Bronchial epithelial cell (primary cell): ENCODE results near the gene EEF2. TPM values are rescaled to one million over a fixed set of nuclear protein-coding genes. Genes with fewer than 3 reads are reported as not detected.
"Not testable (repeated sequence)": the region's sequence is repeated elsewhere in the genome, so short reads cannot be mapped to it uniquely, and the experiment has no call there.

Experiments used
- DNase-seq: peaks from one replicate; pipeline ENCODE4 v3.0.0-alpha.2; 2010; ENCODE audit warnings: low read depth
- FAIRE-seq: peaks from 2 replicates; lab custom pipeline; 2011; peaks lifted over from hg19 to GRCh38; lab: Jason Lieb, UNC
- H3K27me3 ChIP-seq: 2 replicates; pipeline ENCODE4 v1.5.1; 2011; ENCODE audit warnings: low read length; ENCODE audit not compliant: control insufficient read depth, insufficient read depth
- H3K36me3 ChIP-seq: 2 replicates; pipeline ENCODE4 v1.5.1; 2011; ENCODE audit warnings: low read length; ENCODE audit not compliant: control insufficient read depth, insufficient read depth
- H3K4me3 ChIP-seq: 2 replicates; pipeline ENCODE4 v1.5.1; 2011; ENCODE audit warnings: mild to moderate bottlenecking, low read depth, low read length, control low read depth
- CTCF ChIP-seq: IDR thresholded peaks from 2 replicates; pipeline ENCODE4 v1.5.1; 2011; ENCODE audit warnings: mild to moderate bottlenecking, moderate library complexity, low read length, control low read depth, inconsistent platforms; ENCODE audit not compliant: insufficient read depth, severe bottlenecking
- total RNA-seq: library from RNA; depleted of rRNA; stranded (reverse); fragments of >200 nt; gene quantifications from 2 replicates; pipeline ENCODE4 v1.2.1, GENCODE V29; 2014

The EEF2 gene
- total RNA-seq, 1 donor from 2014 or later, result 4,680 TPM

- Histone ChIP-seq H3K27me3 (no peaks in the 10 kb centered on the region), H3K36me3 (peaks cover 22% of the 10 kb centered on the region), H3K4me3 (no peak overlapping the region)
- FAIRE-seq, result no peak
- no peak for TF ChIP-seq CTCF
- no peak for DNase-seq
Observed at GRCh38 chr19:4012975-4013634, 27.8 kb upstream of the EEF2 start.

- FAIRE-seq (no peak), DNase-seq (no peak)
- Histone ChIP-seq H3K36me3 (peaks cover 22% of the 10 kb centered on the region), H3K27me3 (no peaks in the 10 kb centered on the region), H3K4me3 (no peak overlapping the region)
- no peak for TF ChIP-seq CTCF
Observed at GRCh38 chr19:4012092-4012974, 27.1 kb upstream of the EEF2 start.

- not testable (repeated sequence) for H3K27me3 ChIP-seq, FAIRE-seq, H3K4me3 ChIP-seq, DNase-seq
- peaks cover 22% of the 10 kb centered on the region for H3K36me3 ChIP-seq
Observed at GRCh38 chr19:4011430-4011829, 26.2 kb upstream of the EEF2 start.

GRCh38 chr19:4010808-4011110, 25.5 kb upstream of the EEF2 start:
- peaks cover 22% of the 10 kb centered on the region for H3K36me3 ChIP-seq
- no peaks in the 10 kb centered on the region for H3K27me3 ChIP-seq
- no peak for TF ChIP-seq CTCF
- DNase-seq (no peak), FAIRE-seq (no peak)
- H3K4me3 ChIP-seq, result no peak overlapping the region

DNA sequence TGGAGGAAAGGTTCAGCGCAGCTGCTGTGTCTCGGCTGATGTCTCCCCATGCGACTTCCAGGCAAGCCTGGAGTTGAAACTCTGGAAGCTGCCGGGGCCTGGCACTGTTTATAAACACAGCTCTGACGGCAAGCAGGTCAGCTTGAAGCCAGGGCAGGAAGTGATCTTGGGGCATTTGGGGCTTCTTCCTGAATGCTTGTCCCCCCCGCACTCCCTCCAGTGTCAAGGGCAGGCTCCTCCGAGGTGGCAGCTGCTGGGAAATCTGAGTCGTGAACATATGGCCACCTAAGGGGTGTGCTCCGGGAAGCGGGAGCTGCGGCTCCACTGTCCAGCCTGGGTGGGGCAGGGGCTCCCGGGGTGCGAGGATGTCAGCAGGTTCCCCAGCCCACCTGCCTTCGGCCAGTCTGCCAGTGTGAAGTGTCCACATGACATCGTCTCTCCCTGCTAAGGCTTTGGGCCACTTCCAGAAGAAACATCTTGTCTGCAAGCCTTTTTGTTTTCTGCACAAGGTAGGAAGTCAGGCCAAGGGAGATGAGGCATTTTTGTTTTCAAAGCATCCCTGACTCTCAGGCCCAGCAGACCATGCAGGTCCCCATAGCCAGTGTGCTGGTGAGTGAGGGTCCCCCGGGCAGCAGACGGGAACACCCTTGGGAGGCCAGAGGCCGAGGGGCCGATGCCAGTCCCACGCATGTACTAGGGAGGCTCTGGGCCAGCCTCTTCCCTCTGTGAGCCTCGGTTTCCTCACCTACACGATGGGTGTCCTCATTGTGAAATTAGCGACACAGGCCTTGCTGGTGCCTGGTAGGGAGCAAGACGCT, 24.9 kb upstream of the EEF2 start:
- Histone ChIP-seq H3K36me3 (peaks cover 22% of the 10 kb centered on the region), H3K4me3 (no peak overlapping the region), H3K27me3 (no peaks in the 10 kb centered on the region)
- no peak for FAIRE-seq
- no peak for DNase-seq
- no peak for TF ChIP-seq CTCF
